A673 (cell line): ENCODE data around the gene TFB1M. TPM values are rescaled to one million over a fixed set of nuclear protein-coding genes. Genes with fewer than 3 reads are reported as not detected.

ENCODE experiments used
- BruUV-seq: library from RNA; stranded (reverse); fragments of 400-500 nt; replicated peaks from 2 replicates; lab custom pipeline; 2021; lab: Mats Ljungman, UMichigan
- CTCF ChIA-PET: fragments of 300-600 bp; sonication (Branson Sonifier 250); formaldehyde crosslinking; loops from one replicate; lab custom pipeline; 2022; ENCODE audit warnings: antibody characterized with exemption; lab: Charles Lee
- POLR2A ChIA-PET: fragments of 300-600 bp; sonication (Branson Sonifier 250); formaldehyde crosslinking; loops from one replicate; lab custom pipeline; 2022; ENCODE audit warnings: antibody characterized with exemption; ENCODE audit not compliant: low non-redundant PET; lab: Charles Lee
- DNase-seq: peaks from one replicate; pipeline ENCODE4 v3.0.0-alpha.2; 2015; ENCODE audit warnings: low spot score
- H3K27ac ChIP-seq: fragments of 200-600 bp; sonication (generic); 2 replicates; pipeline ENCODE4 v1.5.1; 2016; ENCODE audit warnings: mixed run types, low read depth, mild to moderate bottlenecking, mixed read lengths, antibody characterized with exemption, low read length; ENCODE audit not compliant: poor library complexity, severe bottlenecking
- H3K27me3 ChIP-seq: fragments of 200-600 bp; sonication (generic); replicated peaks from 2 replicates; pipeline ENCODE4 v1.6.1; 2017; ENCODE audit warnings: mixed run types, low read depth, mild to moderate bottlenecking, mixed read lengths, antibody characterized with exemption, low read length; ENCODE audit not compliant: insufficient read depth, poor library complexity
- H3K36me3 ChIP-seq: fragments of 200-600 bp; sonication (generic); 2 replicates; pipeline ENCODE4 v1.6.1; 2016; ENCODE audit warnings: mixed run types, mild to moderate bottlenecking, mixed read lengths, antibody characterized with exemption, low read length; ENCODE audit not compliant: insufficient read depth, poor library complexity, severe bottlenecking
- H3K4me1 ChIP-seq: fragments of 200-600 bp; sonication (generic); 2 replicates; pipeline ENCODE4 v1.6.1; 2017; ENCODE audit warnings: mixed run types, mild to moderate bottlenecking, mixed read lengths, antibody characterized with exemption, low read length; ENCODE audit not compliant: insufficient read depth, poor library complexity, severe bottlenecking
- H3K4me3 ChIP-seq: fragments of 200-600 bp; sonication (generic); 2 replicates; pipeline ENCODE4 v1.5.1; 2016; ENCODE audit warnings: low read depth, mixed run types, mild to moderate bottlenecking, mixed read lengths, low read length; ENCODE audit not compliant: poor library complexity, severe bottlenecking
- H3K9me3 ChIP-seq: fragments of 200-600 bp; sonication (generic); 2 replicates; pipeline ENCODE4 v1.6.1; 2016; ENCODE audit warnings: mixed run types, low read depth, mild to moderate bottlenecking, mixed read lengths, antibody characterized with exemption, low read length; ENCODE audit not compliant: poor library complexity, severe bottlenecking
- CTCF ChIP-seq: fragments of 300-800, 200-600 bp; sonication (generic); conservative IDR thresholded peaks from 2 replicates; pipeline ENCODE4 v1.5.1; 2017; ENCODE audit warnings: low read depth, mild to moderate bottlenecking, antibody characterized with exemption, low read length, moderate library complexity, mixed read lengths
- EZH2 ChIP-seq: fragments of 200-600 bp; sonication (generic); IDR thresholded peaks from 2 replicates; pipeline ENCODE4 v1.6.1; 2017; ENCODE audit warnings: borderline replicate concordance, low read depth, mild to moderate bottlenecking, mixed read lengths, antibody characterized with exemption, low read length; ENCODE audit not compliant: poor library complexity, severe bottlenecking
- intact Hi-C: fragments of 100-400 bp; cut with micrococcal nuclease; formaldehyde crosslinking; loops from one replicate; pipeline ENCODE4 v1.10.0; 2022; ENCODE audit not compliant: unreplicated experiment
- total RNA-seq: library from RNA; stranded (reverse); gene quantifications from 2 replicates; pipeline ENCODE4 v1.2.3, GENCODE V29; 2021

The TFB1M gene
- total RNA-seq, 1 experiment from 2014 or later: 40.3 TPM

GRCh38 chr6:155292711-155293110, 21.6 kb downstream of the TFB1M start:
- H3K27ac ChIP-seq: no peak overlapping the region
- TF ChIP-seq CTCF: no peak
- TF ChIP-seq EZH2: no peak
- H3K36me3 ChIP-seq: peaks cover 31% of the 10 kb centered on the region
- H3K27me3 ChIP-seq: no peaks in the 10 kb centered on the region
- no peak overlapping the region for H3K4me3 ChIP-seq
- no peaks in the 10 kb centered on the region for H3K9me3 ChIP-seq
- peaks cover 13% of the 10 kb centered on the region for H3K4me1 ChIP-seq
- BruUV-seq: no TSS peak
- POLR2A ChIA-PET: no interaction called here
- intact Hi-C loops: no loop called here
- DNase-seq: no peak
- CTCF ChIA-PET: no interaction called here

- peak overlapping the region; percentile 4 for H3K27ac ChIP-seq
- H3K4me1 ChIP-seq: peaks cover 13% of the 10 kb centered on the region
- H3K27me3 ChIP-seq: no peaks in the 10 kb centered on the region
- DNase-seq: peak; percentile 85
- peaks cover 28% of the 10 kb centered on the region for H3K36me3 ChIP-seq
- H3K9me3 ChIP-seq: no peaks in the 10 kb centered on the region
- intact Hi-C loops: no loop called here
- BruUV-seq: no TSS peak
- POLR2A ChIA-PET: no interaction called here
- CTCF ChIA-PET: no interaction called here
- no peak for TF ChIP-seq EZH2
- TF ChIP-seq CTCF: no peak
- no peak overlapping the region for H3K4me3 ChIP-seq
These were observed 23.0 kb downstream of the TFB1M start for GRCh38 chr6:155291291-155291690.

- Histone ChIP-seq H3K36me3 (peaks cover 22% of the 10 kb centered on the region), H3K27me3 (no peaks in the 10 kb centered on the region), H3K27ac (no peak overlapping the region), H3K4me1 (peaks cover 13% of the 10 kb centered on the region), H3K4me3 (no peak overlapping the region), H3K9me3 (no peaks in the 10 kb centered on the region)
- ChIA-PET CTCF (no interaction called here), POLR2A (no interaction called here)
- no TSS peak for BruUV-seq
- TF ChIP-seq CTCF (no peak), EZH2 (no peak)
- DNase-seq: no peak
- intact Hi-C loops: no loop called here
These were observed 23.8 kb downstream of the TFB1M start for GRCh38 chr6:155290491-155290890.
